Upper lobe of right lung (tissue), 1 donor: ENCODE measurements around the gene NUP214. TPM values are rescaled to one million over a fixed set of nuclear protein-coding genes. Genes with fewer than 3 reads are reported as not detected.
"Not testable (repeated sequence)": the region's sequence is repeated elsewhere in the genome, so short reads cannot be mapped to it uniquely, and the experiment has no call there.

Experiments used
- ATAC-seq: fragments of 200-7000 bp; cut with Tn5 transposase; one replicate; pipeline ENCODE4 v1.9.1; 2020; ENCODE audit warnings: mild to moderate bottlenecking, moderate library complexity
- DNase-seq: peaks from one replicate; pipeline ENCODE4 v3.0.0-alpha.2; 2020
- H3K27ac ChIP-seq: fragments of 200-600 bp; one replicate; pipeline ENCODE4 v1.8.0; 2022
- H3K27me3 ChIP-seq: fragments of 200-600 bp; one replicate; pipeline ENCODE4 v1.8.0; 2022; ENCODE audit warnings: mild to moderate bottlenecking
- H3K36me3 ChIP-seq: fragments of 200-600 bp; one replicate; pipeline ENCODE4 v1.8.0; 2022
- H3K4me1 ChIP-seq: fragments of 200-600 bp; one replicate; pipeline ENCODE4 v1.8.0; 2022
- H3K4me3 ChIP-seq: fragments of 200-600 bp; one replicate; pipeline ENCODE4 v1.8.0; 2022; ENCODE audit warnings: mild to moderate bottlenecking
- H3K9me3 ChIP-seq: fragments of 200-600 bp; one replicate; pipeline ENCODE4 v1.8.0; 2022
- intact Hi-C: fragments of 100-400 bp; cut with DNase I; formaldehyde crosslinking; loops from one replicate; pipeline ENCODE4 v1.11.0; 2022
- total RNA-seq: library from RNA; stranded (reverse); fragmentation: NEBNext Ultra II Directional; extraction: Animal tissue kit (Norgen Biotek cat#: 25700); gene quantifications from one replicate; pipeline ENCODE4 v1.2.1, GENCODE V29; 2021
- TF ChIP-seq, protein P1 (sequence below): fragments of 200-600 bp; IDR thresholded peaks from one replicate; pipeline ENCODE4 v1.8.0; 2022; ENCODE audit warnings: antibody characterized with exemption
- donor health status: DM: no; HTN: yes; CAD: no; lungs with severe emphysema.

Gene NUP214
- total RNA-seq, 1 donor from 2014 or later = 52.2 TPM

DNA sequence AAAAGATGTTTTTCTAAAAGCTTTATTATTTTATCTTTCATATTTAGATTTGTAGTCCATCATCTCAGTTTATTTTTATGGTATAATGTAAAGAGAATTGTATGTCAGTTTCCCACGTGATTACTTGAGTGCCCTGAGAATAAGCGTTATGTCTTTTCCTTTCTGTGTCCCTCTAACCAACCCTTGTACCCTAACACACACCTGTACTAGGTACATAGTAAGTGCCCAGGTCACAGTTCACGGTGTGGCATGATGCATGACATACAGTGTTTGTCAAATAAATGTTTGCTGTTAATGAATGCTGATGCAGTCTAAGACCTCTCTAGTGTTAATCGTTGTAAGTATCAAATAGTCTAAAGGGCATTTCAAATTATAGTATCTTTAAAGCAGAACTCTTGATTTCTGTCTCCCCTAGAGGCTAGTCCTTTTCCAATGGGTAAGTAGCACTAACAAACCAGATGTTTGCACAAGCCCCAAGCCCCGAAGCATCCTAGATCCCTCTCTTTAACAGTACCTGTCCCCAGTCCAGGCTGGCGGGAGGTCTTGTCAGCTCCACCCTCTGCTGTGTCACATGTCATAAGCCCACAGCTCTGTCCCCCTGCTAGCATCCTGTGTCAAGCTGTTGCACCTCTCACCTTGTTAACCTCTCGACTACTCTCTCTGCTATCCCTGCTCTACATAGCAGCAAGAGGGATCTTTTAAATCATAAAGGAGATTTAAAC is 23.7 kb downstream of the NUP214 start:
- Histone ChIP-seq H3K27ac (no peak overlapping the region), H3K4me3 (no peak overlapping the region), H3K27me3 (no peaks in the 10 kb centered on the region), H3K9me3 (no peaks in the 10 kb centered on the region), H3K4me1 (no peaks in the 10 kb centered on the region), H3K36me3 (peaks cover 100% of the 10 kb centered on the region)
- TF ChIP-seq, protein P1, sequence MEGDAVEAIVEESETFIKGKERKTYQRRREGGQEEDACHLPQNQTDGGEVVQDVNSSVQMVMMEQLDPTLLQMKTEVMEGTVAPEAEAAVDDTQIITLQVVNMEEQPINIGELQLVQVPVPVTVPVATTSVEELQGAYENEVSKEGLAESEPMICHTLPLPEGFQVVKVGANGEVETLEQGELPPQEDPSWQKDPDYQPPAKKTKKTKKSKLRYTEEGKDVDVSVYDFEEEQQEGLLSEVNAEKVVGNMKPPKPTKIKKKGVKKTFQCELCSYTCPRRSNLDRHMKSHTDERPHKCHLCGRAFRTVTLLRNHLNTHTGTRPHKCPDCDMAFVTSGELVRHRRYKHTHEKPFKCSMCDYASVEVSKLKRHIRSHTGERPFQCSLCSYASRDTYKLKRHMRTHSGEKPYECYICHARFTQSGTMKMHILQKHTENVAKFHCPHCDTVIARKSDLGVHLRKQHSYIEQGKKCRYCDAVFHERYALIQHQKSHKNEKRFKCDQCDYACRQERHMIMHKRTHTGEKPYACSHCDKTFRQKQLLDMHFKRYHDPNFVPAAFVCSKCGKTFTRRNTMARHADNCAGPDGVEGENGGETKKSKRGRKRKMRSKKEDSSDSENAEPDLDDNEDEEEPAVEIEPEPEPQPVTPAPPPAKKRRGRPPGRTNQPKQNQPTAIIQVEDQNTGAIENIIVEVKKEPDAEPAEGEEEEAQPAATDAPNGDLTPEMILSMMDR = no peak
- ATAC-seq (no peak), DNase-seq (no peak)
- intact Hi-C loops = no loop called here

DNA sequence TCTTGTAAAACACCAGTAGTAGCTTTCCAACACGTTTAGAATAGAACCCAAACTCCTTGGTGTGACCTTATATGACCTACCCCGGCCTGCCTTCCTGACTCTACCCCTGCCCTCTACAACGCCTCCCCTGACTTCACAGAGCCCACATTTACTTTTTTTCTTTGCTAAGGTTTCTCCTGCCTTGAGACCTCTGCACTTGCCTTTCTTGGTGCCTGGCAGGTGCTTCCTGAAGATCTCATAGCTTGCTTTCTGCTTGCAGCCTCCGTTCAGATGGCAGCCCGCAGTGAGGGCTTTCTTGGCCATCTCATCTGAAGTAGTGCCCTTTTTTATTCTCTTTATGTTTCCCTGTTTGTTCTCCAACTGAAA is 24.3 kb downstream of the NUP214 start:
- Histone ChIP-seq H3K27ac (no peak overlapping the region), H3K9me3 (no peaks in the 10 kb centered on the region), H3K27me3 (no peaks in the 10 kb centered on the region), H3K36me3 (peaks cover 100% of the 10 kb centered on the region), H3K4me3 (no peak overlapping the region), H3K4me1 (no peaks in the 10 kb centered on the region)
- intact Hi-C loops = no loop called here
- no peak for ATAC-seq
- DNase-seq = no peak
- TF ChIP-seq, protein P1 = no peak

DNA sequence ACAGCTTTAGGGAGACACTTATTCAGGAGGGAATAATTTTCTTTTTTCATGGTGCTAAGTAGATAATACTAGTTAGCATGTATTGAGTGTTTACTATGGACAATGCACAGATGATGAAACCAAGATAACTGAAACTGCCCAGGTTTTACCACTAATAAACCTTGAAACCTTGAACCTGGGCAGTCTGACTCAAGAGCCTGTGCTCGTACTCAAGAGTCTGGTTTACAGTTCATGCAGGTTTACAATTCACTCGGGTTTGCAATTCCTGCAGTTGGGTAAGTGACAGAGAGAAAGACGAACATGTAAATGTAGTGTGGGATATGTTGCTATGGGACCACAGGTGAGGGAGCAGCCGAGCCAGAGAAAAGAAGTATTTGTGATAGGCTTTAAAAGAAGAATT is 28.2 kb downstream of the NUP214 start:
- TF ChIP-seq, protein P1 = no peak
- no peaks in the 10 kb centered on the region for H3K9me3 ChIP-seq
- no peak overlapping the region for H3K4me3 ChIP-seq
- intact Hi-C loops = no loop called here
- DNase-seq = no peak
- no peaks in the 10 kb centered on the region for H3K27me3 ChIP-seq
- peaks cover 94% of the 10 kb centered on the region for H3K36me3 ChIP-seq
- H3K4me1 ChIP-seq = no peaks in the 10 kb centered on the region
- ATAC-seq = no peak
- no peak overlapping the region for H3K27ac ChIP-seq

DNA sequence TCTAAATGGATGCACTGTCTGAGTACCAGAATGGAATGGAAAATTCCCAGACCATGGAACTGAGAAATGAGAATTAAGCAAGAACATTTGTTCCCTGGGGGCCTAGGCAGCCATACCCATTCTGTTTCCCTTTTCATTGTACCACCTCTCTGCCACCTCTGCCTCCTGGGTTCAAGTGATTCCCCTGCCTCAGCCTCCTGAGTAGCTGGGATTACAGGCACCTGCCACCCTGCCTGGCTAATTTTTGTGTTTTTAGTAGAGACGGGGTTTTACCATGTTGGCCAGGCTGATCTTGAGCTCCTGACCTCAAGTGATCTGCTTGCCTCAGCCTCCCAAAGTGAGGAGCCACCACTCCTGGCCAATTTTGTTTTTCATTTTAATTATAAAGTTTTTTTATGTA is 33.3 kb downstream of the NUP214 start:
- H3K4me1 ChIP-seq, DNase-seq, H3K4me3 ChIP-seq, intact Hi-C loops, H3K9me3 ChIP-seq, H3K27ac ChIP-seq, H3K27me3 ChIP-seq, ATAC-seq: not testable (repeated sequence)
- H3K36me3 ChIP-seq = peaks cover 94% of the 10 kb centered on the region

DNA sequence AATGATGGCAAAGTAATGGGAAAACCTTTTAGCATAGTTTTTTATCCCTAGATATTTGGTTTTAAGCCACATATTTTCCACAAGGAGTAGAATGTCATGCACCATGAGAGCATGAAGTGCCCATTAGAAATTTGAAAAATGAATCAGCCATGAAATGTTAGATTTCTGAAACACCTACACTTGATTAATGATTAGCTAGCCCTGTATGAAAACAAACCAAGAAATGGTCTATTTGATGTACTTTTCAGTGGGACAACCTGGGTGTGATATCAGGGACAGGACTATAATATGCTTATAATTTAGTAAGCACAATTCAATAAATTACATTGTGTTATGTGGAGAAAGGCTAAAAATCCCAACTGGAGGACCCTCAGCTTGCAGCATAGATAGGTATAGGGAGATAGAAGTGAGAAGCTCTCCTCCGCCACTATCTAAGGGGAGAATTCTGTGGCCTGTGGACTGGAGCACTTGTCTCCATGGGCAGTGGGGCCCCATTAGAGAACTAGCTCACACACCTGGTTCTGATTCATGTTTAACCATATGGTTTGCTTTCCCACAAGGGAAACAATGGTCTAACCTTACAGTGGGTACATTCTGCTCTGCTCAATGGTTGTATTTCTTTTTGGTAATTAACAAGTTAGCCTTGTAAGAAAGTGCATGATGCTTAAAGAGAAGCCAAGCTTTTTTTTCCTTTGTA is 35.2 kb downstream of the NUP214 start:
- Histone ChIP-seq H3K4me3 (no peak overlapping the region), H3K27ac (no peak overlapping the region), H3K36me3 (peaks cover 97% of the 10 kb centered on the region), H3K9me3 (no peaks in the 10 kb centered on the region), H3K4me1 (no peaks in the 10 kb centered on the region), H3K27me3 (no peaks in the 10 kb centered on the region)
- intact Hi-C loops = no loop called here
- ATAC-seq (no peak), DNase-seq (no peak)
- TF ChIP-seq, protein P1 = no peak

DNA sequence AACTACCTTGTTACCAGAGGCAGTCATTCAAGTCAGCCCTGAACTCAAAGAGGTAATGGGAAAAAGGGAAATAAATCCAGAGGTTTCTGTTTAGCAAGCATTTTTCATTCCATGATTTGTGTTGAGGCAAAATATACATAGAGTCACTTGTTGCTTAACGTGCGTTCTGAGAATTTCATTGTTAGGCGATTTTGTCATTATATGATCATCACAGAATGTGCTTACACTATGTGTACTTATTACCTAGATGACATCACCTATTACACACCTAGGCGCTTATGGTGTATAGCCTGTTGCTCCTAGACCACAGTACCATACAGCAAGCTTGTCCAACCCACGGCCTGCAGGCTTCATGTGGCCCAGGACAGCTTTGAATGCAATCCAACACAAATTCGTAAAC is 36.2 kb downstream of the NUP214 start:
- H3K27ac ChIP-seq = no peak overlapping the region
- peaks cover 100% of the 10 kb centered on the region for H3K36me3 ChIP-seq
- H3K4me3 ChIP-seq = no peak overlapping the region
- H3K4me1 ChIP-seq = no peaks in the 10 kb centered on the region
- DNase-seq (no peak), ATAC-seq (no peak)
- H3K27me3 ChIP-seq = no peaks in the 10 kb centered on the region
- H3K9me3 ChIP-seq = no peaks in the 10 kb centered on the region
- intact Hi-C loops = no loop called here
- TF ChIP-seq, protein P1 = no peak
